SK-N-SH (cell line): ENCODE data around the gene MYRF. TPM values are rescaled to one million over a fixed set of nuclear protein-coding genes. Genes with fewer than 3 reads are reported as not detected.

Source experiments
- CTCF ChIA-PET: fragments of 300-600, 350-600 bp; formaldehyde crosslinking; extraction: SDS; loops from one replicate; lab custom pipeline; 2021; lab: Yijun Ruan, JAX
- POLR2A ChIA-PET: fragments of 350-600 bp; sonication (Branson Sonifier 250); formaldehyde crosslinking; extraction: SDS; loops from one replicate; lab custom pipeline; 2020; ENCODE audit warnings: antibody characterized with exemption, inconsistent platforms; lab: Yijun Ruan, JAX
- DNase-seq: peaks from one replicate; pipeline ENCODE4 v3.0.0; 2012
- H2AFZ ChIP-seq: fragments of 200-600 bp; sonication (generic); 2 replicates; pipeline ENCODE4 v1.8.1; 2016; ENCODE audit warnings: antibody characterized with exemption, mild to moderate bottlenecking, low read depth
- H3F3A ChIP-seq: fragments of 200-600 bp; sonication (generic); replicated peaks from 2 replicates; pipeline ENCODE3; 2016; ENCODE audit warnings: antibody characterized with exemption, mild to moderate bottlenecking; ENCODE audit not compliant: insufficient read depth
- H3K27ac ChIP-seq, 2 experiments: fragments of 200-500 bp in 1 of 2; fragments of 200-600 bp in 1 of 2; sonication (Bioruptor generic) in 1 of 2; sonication (generic), shearing (Covaris generic) in 1 of 2; 2 replicates each; pipeline versions ENCODE4 v1.5.1 to v1.6.1; 2014 to 2016; ENCODE audit warnings: low read depth in 2 of 2, inconsistent platforms in 1 of 2, low read length in 1 of 2, mild to moderate bottlenecking in 1 of 2, mixed read lengths in 1 of 2
- H3K27me3 ChIP-seq: fragments of 200-600 bp; sonication (generic), shearing (Covaris generic); 2 replicates; pipeline ENCODE4 v1.6.1; 2016; ENCODE audit warnings: mixed run types; ENCODE audit not compliant: insufficient read depth
- H3K36me3 ChIP-seq, 2 experiments: fragments of 200-500 bp in 1 of 2; fragments of 200-600 bp in 1 of 2; sonication (Bioruptor generic) in 1 of 2; sonication (generic) in 1 of 2; replicated peaks in 1 of 2; 2 replicates each; pipeline versions ENCODE3 to v1.5.1; 2014 to 2016; ENCODE audit warnings: low read length in 1 of 2, mild to moderate bottlenecking in 1 of 2; ENCODE audit not compliant: insufficient read depth in 2 of 2, control insufficient read depth in 1 of 2
- H3K4me1 ChIP-seq, 2 experiments: fragments of 200-500 bp in 1 of 2; fragments of 200-600 bp in 1 of 2; sonication (Bioruptor generic) in 1 of 2; sonication (generic), shearing (Covaris generic) in 1 of 2; 2 replicates each; pipeline versions ENCODE4 v1.5.1 to v1.6.1; 2014 to 2016; ENCODE audit warnings: low read depth in 1 of 2, low read length in 1 of 2, mixed run types in 1 of 2; ENCODE audit not compliant: insufficient read depth in 2 of 2, control insufficient read depth in 1 of 2
- H3K4me2 ChIP-seq: fragments of 200-600 bp; sonication (generic), shearing (Covaris generic); 2 replicates; pipeline ENCODE4 v1.6.1; 2017; ENCODE audit warnings: mixed run types
- H3K4me3 ChIP-seq, 2 experiments: fragments of 200-500 bp in 1 of 2; fragments of 200-600 bp in 1 of 2; sonication (Bioruptor generic) in 1 of 2; sonication (generic), shearing (Covaris generic) in 1 of 2; 2 replicates each; pipeline versions ENCODE4 v1.5.1 to v1.8.1; 2014 to 2016; ENCODE audit warnings: low read depth in 2 of 2, inconsistent platforms in 1 of 2, low read length in 1 of 2, mild to moderate bottlenecking in 1 of 2, mixed read lengths in 1 of 2, moderate library complexity in 1 of 2
- H3K79me2 ChIP-seq: fragments of 200-600 bp; sonication (generic); 2 replicates; pipeline ENCODE4 v1.8.1; 2017; ENCODE audit warnings: mild to moderate bottlenecking; ENCODE audit not compliant: insufficient read depth
- H3K9ac ChIP-seq: fragments of 200-600 bp; sonication (generic); 2 replicates; pipeline ENCODE4 v1.6.1; 2017; ENCODE audit warnings: mixed run types
- H3K9me2 ChIP-seq: fragments of 200-600 bp; sonication (generic); 2 replicates; pipeline ENCODE4 v1.6.1; 2017; ENCODE audit warnings: mixed run types
- H3K9me3 ChIP-seq: fragments of 200-600 bp; sonication (generic); 2 replicates; pipeline ENCODE4 v1.6.1; 2017; ENCODE audit warnings: mixed run types, mild to moderate bottlenecking, moderate library complexity
- H4K20me1 ChIP-seq: fragments of 200-600 bp; sonication (generic); 2 replicates; pipeline ENCODE4 v1.6.1; 2017; ENCODE audit warnings: mild to moderate bottlenecking, mixed run types; ENCODE audit not compliant: insufficient read depth
- GABPA ChIP-seq: IDR thresholded peaks from 2 replicates; pipeline ENCODE4 v1.4.0; 2012; ENCODE audit warnings: low read depth, mild to moderate bottlenecking
- GATA2 ChIP-seq: sonication (generic); formaldehyde crosslinking; IDR thresholded peaks from 2 replicates; pipeline ENCODE4 v1.5.0; 2020; ENCODE audit warnings: mild to moderate bottlenecking, missing genetic modification reagents
- RAD21 ChIP-seq: IDR thresholded peaks from 2 replicates; pipeline ENCODE4 v1.6.1; 2012; ENCODE audit warnings: mild to moderate bottlenecking, low read length
- RCOR1 ChIP-seq: fragments of 150-350 bp; IDR thresholded peaks from 2 replicates; pipeline ENCODE4 v1.6.1; 2017; ENCODE audit warnings: antibody characterized with exemption, low read length
- SIN3A ChIP-seq: IDR thresholded peaks from 2 replicates; pipeline ENCODE4 v1.6.1; 2012; ENCODE audit warnings: low read depth, mild to moderate bottlenecking, low read length, moderate library complexity, borderline replicate concordance
- TAF1 ChIP-seq: IDR thresholded peaks from 2 replicates; pipeline ENCODE4 v1.6.1; 2012; ENCODE audit warnings: low read depth, mild to moderate bottlenecking, low read length, moderate library complexity, borderline replicate concordance
- TCF12 ChIP-seq: IDR thresholded peaks from 2 replicates; pipeline ENCODE4 v1.4.0; 2012
- WGBS: methylation state at CpG from one replicate; pipeline ENCODE4 v1.1.6; 2017; ENCODE audit warnings: low lambda C conversion rate; 5-methylcytosine and 5-hydroxymethylcytosine counted together
- polyA plus RNA-seq, 3 experiments: library from polyadenylated mRNA; depleted of rRNA; stranded (reverse); fragments of >200 nt; gene quantifications; 2 replicates each; pipeline ENCODE4 v1.2.3, GENCODE V29; 2012
- TF ChIP-seq, protein P1 (sequence below): fragments of 150-350 bp; IDR thresholded peaks from 2 replicates; pipeline ENCODE4 v1.6.1; 2017; ENCODE audit warnings: antibody characterized with exemption, low read length, low read depth, borderline replicate concordance
- TF ChIP-seq, protein P2 (sequence below): fragments of 150-350 bp; IDR thresholded peaks from 2 replicates; pipeline ENCODE4 v1.6.1; 2016; ENCODE audit warnings: mild to moderate bottlenecking, low read depth, low read length

MYRF gene
- polyA plus RNA-seq, 1 of the 3 experiments (the other 2 are of a cell fraction) = 2.8 TPM

- Histone ChIP-seq H3K27me3 (no peaks in the 10 kb centered on the region), H3K9ac (no peak overlapping the region), H3K4me1 (peaks cover 0 to 32% of the 10 kb centered on the region in 2 experiments; a peak in 1 of 4 replicates), H3K27ac (no peak overlapping the region), H4K20me1 (no peaks in the 10 kb centered on the region), H3K9me2 (no peaks in the 10 kb centered on the region), H3K9me3 (no peaks in the 10 kb centered on the region), H3F3A (no peaks in the 10 kb centered on the region), H3K4me3 (no peak overlapping the region), H3K4me2 (no peak overlapping the region), H2AFZ (no peak overlapping the region), H3K36me3 (peaks cover 0 to under 1% of the 10 kb centered on the region in 2 experiments), H3K79me2 (no peaks in the 10 kb centered on the region)
- ChIA-PET CTCF (interaction anchor here (1.0 to 10.8 kb wide), 8 partner anchors 9 to 37 kb away, joined by 3 to 78 read pairs (median 5); partner anchors contain the start of gene MYRF), POLR2A (no interaction called here)
- WGBS = 92% methylated on average over 5 of the region's 24 CpGs
- DNase-seq = no peak
- TF ChIP-seq SIN3A (no peak), GATA2 (CRISPR knock-in tag) (no peak), RAD21 (no peak), RCOR1 (no peak), GABPA (no peak), TAF1 (no peak)
- TF ChIP-seq, protein P1, sequence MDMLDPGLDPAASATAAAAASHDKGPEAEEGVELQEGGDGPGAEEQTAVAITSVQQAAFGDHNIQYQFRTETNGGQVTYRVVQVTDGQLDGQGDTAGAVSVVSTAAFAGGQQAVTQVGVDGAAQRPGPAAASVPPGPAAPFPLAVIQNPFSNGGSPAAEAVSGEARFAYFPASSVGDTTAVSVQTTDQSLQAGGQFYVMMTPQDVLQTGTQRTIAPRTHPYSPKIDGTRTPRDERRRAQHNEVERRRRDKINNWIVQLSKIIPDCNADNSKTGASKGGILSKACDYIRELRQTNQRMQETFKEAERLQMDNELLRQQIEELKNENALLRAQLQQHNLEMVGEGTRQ = no peak
These were observed 26.6 kb downstream of the MYRF start for GRCh38 chr11:61778920-61779650.

DNA sequence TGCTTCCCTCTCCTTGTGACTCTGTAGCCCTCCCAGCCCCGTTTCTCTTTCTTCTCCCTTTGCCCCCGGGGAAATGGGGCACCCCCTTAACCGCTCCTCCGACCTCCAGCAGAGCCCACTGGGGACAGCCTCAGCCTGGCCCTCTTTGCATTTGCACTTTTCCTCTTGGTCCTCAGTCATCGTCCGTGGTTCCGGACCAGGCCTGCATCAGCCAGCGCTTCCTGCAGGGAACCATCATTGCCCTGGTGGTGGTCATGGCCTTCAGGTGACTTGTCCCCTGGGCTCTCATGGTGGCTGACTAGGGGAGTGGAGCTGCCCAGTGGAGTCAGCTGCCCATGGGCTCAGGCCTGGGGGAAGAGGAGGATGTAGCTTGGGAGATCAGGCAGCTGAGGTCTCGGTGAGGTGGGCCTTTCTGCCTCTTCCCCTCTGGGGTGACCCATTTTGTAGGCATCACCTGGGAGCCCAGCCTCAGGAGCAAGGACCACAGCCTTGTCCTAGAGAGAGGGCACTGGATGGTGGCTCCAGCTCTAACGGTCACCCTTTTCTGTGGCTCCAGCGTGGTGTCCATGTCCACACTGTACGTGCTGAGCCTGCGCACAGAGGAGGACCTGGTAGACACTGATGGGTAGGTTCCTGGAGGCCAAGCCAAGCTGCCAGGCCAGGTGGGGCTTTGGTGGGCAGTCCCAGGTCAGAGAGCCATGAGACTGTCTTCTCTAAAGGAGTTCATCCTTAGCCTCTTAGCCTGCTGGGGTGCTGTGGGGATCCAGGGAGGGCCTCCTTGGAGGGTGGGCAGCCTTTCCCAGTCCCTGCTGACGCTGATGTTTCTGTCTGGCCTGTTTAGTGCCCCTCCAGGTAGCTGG lies 27.5 kb downstream of the MYRF start:
- WGBS = 95% methylated on average over 13 of the region's 14 CpGs
- Histone ChIP-seq H3F3A (no peaks in the 10 kb centered on the region), H3K4me1 (peaks cover 0 to 31% of the 10 kb centered on the region in 2 experiments; a peak in 1 of 4 replicates), H3K9me3 (no peaks in the 10 kb centered on the region), H3K79me2 (no peaks in the 10 kb centered on the region), H3K4me2 (no peak overlapping the region), H4K20me1 (no peaks in the 10 kb centered on the region), H3K9me2 (no peaks in the 10 kb centered on the region), H2AFZ (no peak overlapping the region), H3K4me3 (no peak overlapping the region), H3K36me3 (peaks cover 0 to 8% of the 10 kb centered on the region in 2 experiments), H3K9ac (no peak overlapping the region), H3K27ac (no peak overlapping the region), H3K27me3 (no peaks in the 10 kb centered on the region)
- TF ChIP-seq, protein P2, sequence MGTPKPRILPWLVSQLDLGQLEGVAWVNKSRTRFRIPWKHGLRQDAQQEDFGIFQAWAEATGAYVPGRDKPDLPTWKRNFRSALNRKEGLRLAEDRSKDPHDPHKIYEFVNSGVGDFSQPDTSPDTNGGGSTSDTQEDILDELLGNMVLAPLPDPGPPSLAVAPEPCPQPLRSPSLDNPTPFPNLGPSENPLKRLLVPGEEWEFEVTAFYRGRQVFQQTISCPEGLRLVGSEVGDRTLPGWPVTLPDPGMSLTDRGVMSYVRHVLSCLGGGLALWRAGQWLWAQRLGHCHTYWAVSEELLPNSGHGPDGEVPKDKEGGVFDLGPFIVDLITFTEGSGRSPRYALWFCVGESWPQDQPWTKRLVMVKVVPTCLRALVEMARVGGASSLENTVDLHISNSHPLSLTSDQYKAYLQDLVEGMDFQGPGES = no peak
- no peak for TF ChIP-seq TCF12
- DNase-seq = no peak
- CTCF ChIA-PET = interaction anchor here (0.7 to 10.8 kb wide), 13 partner anchors 8 to 110 kb away, joined by 3 to 78 read pairs (median 4); partner anchors contain the start of gene MYRF
- POLR2A ChIA-PET = interaction anchor here (0.7 to 1.2 kb wide), 3 partner anchors 10 to 17 kb away, joined by 3 read pairs; no protein-coding TSS in a partner anchor
